ENCODE results near the gene CDKN2B-AS1.

Gene CDKN2B-AS1

GRCh38 chr9:22054529-22054928, 59.9 kb downstream of the CDKN2B-AS1 start:
- no peak for TF ChIP-seq GATA3 (IDR thresholded peaks at IDR 0.05; ENCODE audit: low read depth, low read length)
- no peak for TF ChIP-seq GATA2 (IDR thresholded peaks at IDR 0.05; ENCODE audit: low read depth, low read length)

GRCh38 chr9:22055090-22055489, 60.5 kb downstream of the CDKN2B-AS1 start:
- TF ChIP-seq GATA3 (IDR thresholded peaks at IDR 0.05; ENCODE audit: low read depth, low read length) (no peak), GATA2 (IDR thresholded peaks at IDR 0.05; ENCODE audit: low read depth, low read length) (no peak)

GRCh38 chr9:22056402-22056801, 61.8 kb downstream of the CDKN2B-AS1 start:
- TF ChIP-seq GATA3 (IDR thresholded peaks at IDR 0.05; ENCODE audit: low read depth, low read length) (no peak), GATA2 (IDR thresholded peaks at IDR 0.05; ENCODE audit: low read depth, low read length) (no peak)

GRCh38 chr9:22060831-22061383, 66.3 kb downstream of the CDKN2B-AS1 start:
- no peak for TF ChIP-seq GATA2 (IDR thresholded peaks at IDR 0.05; ENCODE audit: low read depth, low read length)
- TF ChIP-seq GATA3 (IDR thresholded peaks at IDR 0.05; ENCODE audit: low read depth, low read length): no peak

GRCh38 chr9:22064957-22065356, 70.4 kb downstream of the CDKN2B-AS1 start:
- no peak for TF ChIP-seq GATA2 (IDR thresholded peaks at IDR 0.05; ENCODE audit: low read depth, low read length)
- no peak for TF ChIP-seq GATA3 (IDR thresholded peaks at IDR 0.05; ENCODE audit: low read depth, low read length)

- TF ChIP-seq GATA3 (IDR thresholded peaks at IDR 0.05; ENCODE audit: low read depth, low read length): no peak
- TF ChIP-seq GATA2 (IDR thresholded peaks at IDR 0.05; ENCODE audit: low read depth, low read length): no peak
Measured at GRCh38 chr9:22065431-22066200, 71.0 kb downstream of the CDKN2B-AS1 start.

GRCh38 chr9:22067196-22067595, 72.6 kb downstream of the CDKN2B-AS1 start:
- TF ChIP-seq GATA3 (IDR thresholded peaks at IDR 0.05; ENCODE audit: low read depth, low read length): no peak
- no peak for TF ChIP-seq GATA2 (IDR thresholded peaks at IDR 0.05; ENCODE audit: low read depth, low read length)

- no peak for TF ChIP-seq GATA3 (IDR thresholded peaks at IDR 0.05; ENCODE audit: low read depth, low read length)
Measured at GRCh38 chr9:22068369-22068768, 73.8 kb downstream of the CDKN2B-AS1 start.

GRCh38 chr9:22073349-22073748, 78.8 kb downstream of the CDKN2B-AS1 start:
- TF ChIP-seq GATA2 (IDR thresholded peaks at IDR 0.05; ENCODE audit: low read depth, low read length) (no peak), GATA3 (IDR thresholded peaks at IDR 0.05; ENCODE audit: low read depth, low read length) (no peak)

- no peak for TF ChIP-seq GATA2 (IDR thresholded peaks at IDR 0.05; ENCODE audit: low read depth, low read length)
- no peak for TF ChIP-seq GATA3 (IDR thresholded peaks at IDR 0.05; ENCODE audit: low read depth, low read length)
Measured at GRCh38 chr9:22078081-22078480, 83.5 kb downstream of the CDKN2B-AS1 start.

GRCh38 chr9:22079873-22080341, 85.3 kb downstream of the CDKN2B-AS1 start:
- no peak for TF ChIP-seq GATA2 (IDR thresholded peaks at IDR 0.05; ENCODE audit: low read depth, low read length)
- TF ChIP-seq GATA3 (IDR thresholded peaks at IDR 0.05; ENCODE audit: low read depth, low read length): no peak

GRCh38 chr9:22084336-22085035, 89.9 kb downstream of the CDKN2B-AS1 start:
- no peak for TF ChIP-seq GATA2 (IDR thresholded peaks at IDR 0.05; ENCODE audit: low read depth, low read length)
- no peak for TF ChIP-seq GATA3 (IDR thresholded peaks at IDR 0.05; ENCODE audit: low read depth, low read length)

GRCh38 chr9:22088053-22088716, 93.6 kb downstream of the CDKN2B-AS1 start:
- TF ChIP-seq GATA2 (IDR thresholded peaks at IDR 0.05; ENCODE audit: low read depth, low read length) (no peak), GATA3 (IDR thresholded peaks at IDR 0.05; ENCODE audit: low read depth, low read length) (no peak)

GRCh38 chr9:22088717-22089061, 94.1 kb downstream of the CDKN2B-AS1 start:
- TF ChIP-seq GATA2 (IDR thresholded peaks at IDR 0.05; ENCODE audit: low read depth, low read length) (no peak), GATA3 (IDR thresholded peaks at IDR 0.05; ENCODE audit: low read depth, low read length) (no peak)
